Measurements from ENCODE around the gene HSF4.

The HSF4 gene

DNA sequence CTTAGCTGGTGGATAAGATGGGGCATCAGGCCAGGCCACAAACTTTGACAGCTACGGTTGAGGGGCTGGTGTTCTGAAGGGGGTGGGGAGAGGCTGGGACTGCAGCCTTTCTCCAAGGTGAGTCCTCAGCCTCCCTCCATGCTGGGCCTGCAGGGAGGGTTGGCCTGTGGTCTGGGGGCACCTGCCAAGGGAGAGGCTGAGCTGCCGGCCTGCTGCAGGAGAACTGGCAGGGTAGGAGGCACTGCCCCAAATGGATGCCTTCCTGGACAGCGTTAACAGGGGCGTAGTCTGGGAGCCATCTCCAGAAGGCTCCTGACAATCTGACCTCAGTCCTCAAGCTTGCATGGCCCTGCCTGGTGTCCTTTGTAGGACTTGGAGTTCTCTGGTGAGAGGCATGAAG, 39.5 kb downstream of the HSF4 start:
- H3K9me2 ChIP-seq (replicated peaks; ENCODE audit: low read depth, low read length), result no peaks in the 10 kb centered on the region
- H2AFZ ChIP-seq (ENCODE audit: low read length), result no peak overlapping the region
- no peak overlapping the region for H3K9ac ChIP-seq (ENCODE audit: low read depth, low read length, poor library complexity, severe bottlenecking)
- peaks cover 42% of the 10 kb centered on the region; the same call in 1 of the 2 replicates for H3K36me3 ChIP-seq (ENCODE audit: insufficient read depth, low read length)
- H3K9me3 ChIP-seq (ENCODE audit: insufficient read depth, low read depth, low read length), result no peaks in the 10 kb centered on the region
- no peaks in the 10 kb centered on the region for H3K4me1 ChIP-seq (ENCODE audit: insufficient read depth, low read length, poor library complexity, severe bottlenecking)
- no peak overlapping the region for H3K4me3 ChIP-seq (ENCODE audit: low read length, poor library complexity, severe bottlenecking)
- H3K79me2 ChIP-seq (ENCODE audit: insufficient read depth, low read length), result no peaks in the 10 kb centered on the region
- H3F3A ChIP-seq (ENCODE audit: low read depth), result no peaks in the 10 kb centered on the region
- H3K27me3 ChIP-seq (ENCODE audit: insufficient read depth, low read length, poor library complexity, severe bottlenecking), result no peaks in the 10 kb centered on the region
- H3K4me2 ChIP-seq (ENCODE audit: low read depth, low read length, poor library complexity, severe bottlenecking), result no peak overlapping the region
- H4K20me1 ChIP-seq (ENCODE audit: insufficient read depth, low read length, poor library complexity, severe bottlenecking), result no peaks in the 10 kb centered on the region
- TF ChIP-seq CTCF (conservative IDR thresholded peaks at IDR 0.05; ENCODE audit: low read length) (no peak), EZH2phosphoT487 (IDR thresholded peaks at IDR 0.05; ENCODE audit: borderline replicate concordance) (no peak)

DNA sequence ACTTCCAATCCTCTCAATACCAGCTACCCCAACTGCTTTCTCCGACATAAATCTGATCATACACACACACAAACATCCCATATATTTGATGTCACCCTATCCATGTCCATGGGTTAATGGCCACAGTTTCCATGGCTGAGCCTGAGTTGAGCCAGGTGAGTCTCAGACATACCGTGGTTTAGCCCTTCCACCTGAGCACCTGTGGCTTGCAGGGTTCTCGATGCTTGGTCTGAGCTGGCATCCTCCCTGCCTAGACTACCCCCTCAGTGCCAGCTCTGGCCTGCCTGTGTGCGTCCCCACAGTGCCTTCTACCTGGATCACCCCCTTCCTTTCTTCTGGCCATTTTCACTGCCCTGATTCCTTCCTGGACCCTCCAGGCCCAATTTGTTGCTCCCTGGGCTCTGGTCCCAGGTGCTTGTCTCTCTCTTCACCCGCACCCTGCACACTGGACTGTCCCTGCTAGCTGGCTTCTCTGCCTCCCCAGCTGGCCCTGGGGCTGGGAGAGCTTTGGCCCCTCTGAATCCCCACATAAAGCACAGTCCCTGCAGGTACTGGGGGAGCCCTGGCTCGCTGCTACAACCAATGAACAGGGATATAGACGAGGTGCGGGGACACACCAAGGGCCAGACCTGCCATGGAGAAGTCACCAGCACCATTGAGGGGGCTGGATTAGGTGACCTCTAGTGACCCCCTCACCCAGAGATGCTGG, 41.7 kb downstream of the HSF4 start:
- no peak overlapping the region for H3K4me3 ChIP-seq (ENCODE audit: low read length, poor library complexity, severe bottlenecking)
- no peak overlapping the region for H3K4me2 ChIP-seq (ENCODE audit: low read depth, low read length, poor library complexity, severe bottlenecking)
- H3K27me3 ChIP-seq (ENCODE audit: insufficient read depth, low read length, poor library complexity, severe bottlenecking), result no peaks in the 10 kb centered on the region
- no peaks in the 10 kb centered on the region for H3K79me2 ChIP-seq (ENCODE audit: insufficient read depth, low read length)
- H3K36me3 ChIP-seq (ENCODE audit: insufficient read depth, low read length), result peaks cover 29% of the 10 kb centered on the region; the same call in 1 of the 2 replicates
- no peaks in the 10 kb centered on the region for H3K9me3 ChIP-seq (ENCODE audit: insufficient read depth, low read depth, low read length)
- no peak overlapping the region for H2AFZ ChIP-seq (ENCODE audit: low read length)
- H3K9ac ChIP-seq (ENCODE audit: low read depth, low read length, poor library complexity, severe bottlenecking), result no peak overlapping the region
- H3F3A ChIP-seq (ENCODE audit: low read depth), result no peaks in the 10 kb centered on the region
- H3K4me1 ChIP-seq (ENCODE audit: insufficient read depth, low read length, poor library complexity, severe bottlenecking), result no peaks in the 10 kb centered on the region
- no peaks in the 10 kb centered on the region for H4K20me1 ChIP-seq (ENCODE audit: insufficient read depth, low read length, poor library complexity, severe bottlenecking)
- H3K9me2 ChIP-seq (replicated peaks; ENCODE audit: low read depth, low read length), result no peaks in the 10 kb centered on the region
- TF ChIP-seq CTCF (conservative IDR thresholded peaks at IDR 0.05; ENCODE audit: low read length) (no peak), EZH2phosphoT487 (IDR thresholded peaks at IDR 0.05; ENCODE audit: borderline replicate concordance) (no peak)

- Histone ChIP-seq H3K4me2 (ENCODE audit: low read depth, low read length, poor library complexity, severe bottlenecking) (no peak overlapping the region), H3F3A (ENCODE audit: low read depth) (no peaks in the 10 kb centered on the region), H3K79me2 (ENCODE audit: insufficient read depth, low read length) (no peaks in the 10 kb centered on the region), H3K36me3 (ENCODE audit: insufficient read depth, low read length) (peaks cover 23% of the 10 kb centered on the region; the same call in 1 of the 2 replicates), H3K4me1 (ENCODE audit: insufficient read depth, low read length, poor library complexity, severe bottlenecking) (no peaks in the 10 kb centered on the region), H3K9me2 (replicated peaks; ENCODE audit: low read depth, low read length) (no peaks in the 10 kb centered on the region), H3K27me3 (ENCODE audit: insufficient read depth, low read length, poor library complexity, severe bottlenecking) (no peaks in the 10 kb centered on the region), H4K20me1 (ENCODE audit: insufficient read depth, low read length, poor library complexity, severe bottlenecking) (no peaks in the 10 kb centered on the region), H3K9me3 (ENCODE audit: insufficient read depth, low read depth, low read length) (no peaks in the 10 kb centered on the region), H3K9ac (ENCODE audit: low read depth, low read length, poor library complexity, severe bottlenecking) (no peak overlapping the region), H2AFZ (ENCODE audit: low read length) (no peak overlapping the region), H3K4me3 (ENCODE audit: low read length, poor library complexity, severe bottlenecking) (no peak overlapping the region)
- TF ChIP-seq EZH2phosphoT487 (IDR thresholded peaks at IDR 0.05; ENCODE audit: borderline replicate concordance), result no peak
- no peak for TF ChIP-seq CTCF (conservative IDR thresholded peaks at IDR 0.05; ENCODE audit: low read length)
Observed at GRCh38 chr16:67206838-67207248, 42.3 kb downstream of the HSF4 start.

Measured in Loucy (cell line).